DLD1 (cell line): ENCODE measurements around the gene PTP4A2.

Experiments used
- in situ Hi-C: cut with HindIII; loops from 2 replicates; pipeline ENCODE4 v1.10.0; 2017; ENCODE audit warnings: low sequenced_read_pairs

The PTP4A2 gene

DNA sequence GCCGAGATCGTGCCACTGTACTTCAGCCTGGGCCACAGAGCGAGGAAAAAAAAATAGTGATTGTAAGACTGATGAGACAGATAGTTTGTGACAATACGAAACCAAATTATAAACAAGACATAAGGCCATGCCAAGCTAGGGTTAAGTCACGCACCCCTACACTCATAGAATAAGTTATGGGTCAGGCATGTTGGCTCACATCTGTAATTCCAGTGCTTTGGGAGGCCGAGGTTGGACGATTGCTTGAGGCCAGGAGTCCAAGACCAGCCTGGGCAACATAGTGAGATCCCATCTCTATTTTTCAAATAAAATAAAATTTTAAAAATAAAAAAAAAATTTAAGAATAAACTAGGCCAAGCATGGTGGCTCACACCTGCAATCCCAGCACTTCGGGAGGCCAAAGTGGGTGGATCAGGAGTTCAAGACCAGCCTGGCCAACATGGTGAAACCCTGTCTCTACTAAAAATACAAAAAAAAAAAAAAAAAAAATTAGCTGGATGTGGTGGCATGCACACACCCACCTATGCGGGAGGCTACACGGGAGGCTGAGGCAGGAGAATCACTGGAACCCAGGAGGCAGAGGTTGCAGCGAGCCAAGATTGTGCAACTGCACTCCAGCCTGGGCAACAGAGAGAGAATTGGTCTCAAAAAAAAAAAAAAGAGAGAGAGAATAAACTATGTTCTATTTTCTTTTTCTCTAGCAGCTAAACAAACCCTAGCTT is 72.3 kb downstream of the PTP4A2 start:
- in situ Hi-C loops: no loop called here

- in situ Hi-C loops: no loop called here
Observed at GRCh38 chr1:31862071-31862470, 76.1 kb downstream of the PTP4A2 start.

DNA sequence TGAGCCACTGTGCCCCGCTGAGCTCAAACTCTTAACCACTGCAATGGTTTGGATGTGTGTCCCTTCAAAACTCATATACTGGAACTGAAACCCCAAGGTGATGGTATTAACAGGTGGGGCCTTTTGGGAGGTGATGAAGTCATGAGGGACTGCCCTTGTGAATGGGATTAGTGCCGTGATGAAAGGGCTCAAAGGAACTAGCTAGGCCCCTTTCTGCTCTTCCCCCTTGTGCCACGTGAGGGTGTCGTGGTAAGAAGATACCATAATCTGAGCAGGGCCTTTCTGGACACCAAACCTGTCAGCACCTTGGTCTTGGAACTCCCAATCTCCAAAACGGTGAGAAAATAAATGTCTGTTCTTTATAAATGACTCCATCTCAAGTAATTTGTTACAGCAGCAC is 76.8 kb downstream of the PTP4A2 start:
- in situ Hi-C loops: no loop called here

DNA sequence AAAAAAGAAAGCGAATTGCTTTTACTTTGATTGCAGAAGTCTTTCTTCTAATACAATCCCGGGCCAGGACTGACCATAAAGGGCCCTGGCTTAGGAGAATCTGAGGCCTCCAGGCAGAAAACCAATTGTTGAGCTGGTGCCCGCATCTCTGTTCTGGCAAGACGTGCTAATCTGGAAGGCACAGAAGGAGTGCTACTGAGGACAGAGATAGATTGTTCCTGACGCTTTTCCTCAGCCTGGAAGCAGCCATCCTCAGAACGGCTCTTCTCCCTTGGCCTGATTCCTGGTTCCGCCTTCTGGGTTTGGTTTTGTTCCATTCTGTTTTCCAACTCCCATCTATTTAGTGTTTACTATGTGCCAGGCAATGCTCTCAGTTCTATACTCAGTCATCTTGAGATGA is 77.6 kb downstream of the PTP4A2 start:
- in situ Hi-C loops: no loop called here

DNA sequence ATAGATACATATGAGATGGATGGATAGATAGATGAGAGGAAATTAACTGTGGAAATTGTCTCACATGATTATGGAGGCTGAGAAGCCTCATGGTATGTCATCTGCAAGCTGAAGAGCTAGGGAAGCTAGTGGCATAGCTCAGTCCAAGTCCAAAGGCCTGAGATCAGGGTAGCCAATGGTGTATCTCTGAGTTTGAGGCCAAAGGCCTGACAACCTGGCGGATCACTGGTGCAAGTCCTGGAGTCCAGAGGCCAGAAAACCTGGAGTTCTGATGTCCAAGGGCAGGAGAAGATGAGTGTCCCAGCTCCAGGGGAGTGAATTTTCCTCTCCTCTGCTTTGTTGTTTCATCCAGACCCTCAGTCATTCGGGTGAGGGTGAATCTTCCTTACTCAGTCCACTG is 78.4 kb downstream of the PTP4A2 start:
- in situ Hi-C loops: no loop called here

- in situ Hi-C loops: no loop called here
Observed at GRCh38 chr1:31859044-31859443, 79.1 kb downstream of the PTP4A2 start.

- in situ Hi-C loops: no loop called here
Observed at GRCh38 chr1:31857863-31858262, 80.3 kb downstream of the PTP4A2 start.
